ENCODE data around the gene RUNX1.
A peak's percentile ranks its signal among the peaks of the same experiment; 100 is the strongest.
"Not testable (repeated sequence)": the region's sequence is repeated elsewhere in the genome, so short reads cannot be mapped to it uniquely, and the experiment has no call there.

RUNX1 gene

DNA sequence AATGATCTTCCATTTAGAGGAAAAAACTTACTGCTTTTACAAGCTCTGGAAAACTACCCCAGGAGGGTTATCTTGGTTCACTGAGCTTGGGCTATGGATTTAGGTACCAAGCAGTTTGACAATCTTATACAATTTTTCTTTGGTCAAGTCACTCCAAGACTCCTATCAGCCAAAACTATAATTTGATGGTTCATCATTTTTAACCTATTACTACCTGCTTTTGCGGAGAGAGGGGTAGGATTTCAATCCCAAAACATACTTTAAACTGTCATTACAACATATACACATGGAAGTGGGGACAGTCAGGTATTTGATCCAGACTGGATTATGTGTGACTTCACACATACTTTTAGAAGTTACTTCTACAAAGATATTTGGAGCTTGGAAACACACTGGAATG is 71.8 kb downstream of the RUNX1 start:
- Mint-ChIP-seq H3K9me3 (no peaks in the 10 kb centered on the region), H3K27ac (no peak overlapping the region), H3K4me1 (ENCODE audit: low read depth) (peaks cover 53% of the 10 kb centered on the region), H3K4me3 (no peak overlapping the region), H3K27me3 (ENCODE audit: low read depth) (peaks cover 41% of the 10 kb centered on the region), H3K36me3 (ENCODE audit: low read depth) (peaks cover 50% of the 10 kb centered on the region)

- peak overlapping the region; percentile 58 for H3K27ac Mint-ChIP-seq
- peaks cover 57% of the 10 kb centered on the region for H3K36me3 Mint-ChIP-seq (ENCODE audit: low read depth)
- peaks cover 64% of the 10 kb centered on the region for H3K4me1 Mint-ChIP-seq (ENCODE audit: low read depth)
- no peaks in the 10 kb centered on the region for H3K9me3 Mint-ChIP-seq
- H3K27me3 Mint-ChIP-seq (ENCODE audit: low read depth) = peaks cover 42% of the 10 kb centered on the region
- peak overlapping the region; percentile 80 for H3K4me3 Mint-ChIP-seq
These were observed 74.7 kb downstream of the RUNX1 start for GRCh38 chr21:34974162-34974981.

- Mint-ChIP-seq H3K4me3 (peak overlapping the region; percentile 80), H3K27ac (peak overlapping the region; percentile 58), H3K36me3 (ENCODE audit: low read depth) (peaks cover 60% of the 10 kb centered on the region), H3K9me3 (no peaks in the 10 kb centered on the region), H3K4me1 (ENCODE audit: low read depth) (peaks cover 68% of the 10 kb centered on the region), H3K27me3 (ENCODE audit: low read depth) (peaks cover 39% of the 10 kb centered on the region)
These were observed 75.4 kb downstream of the RUNX1 start for GRCh38 chr21:34973685-34974084.

- H3K4me3 Mint-ChIP-seq = no peak overlapping the region
- H3K27me3 Mint-ChIP-seq (ENCODE audit: low read depth) = peaks cover 32% of the 10 kb centered on the region
- H3K36me3 Mint-ChIP-seq (ENCODE audit: low read depth) = peaks cover 57% of the 10 kb centered on the region
- peaks cover 83% of the 10 kb centered on the region for H3K4me1 Mint-ChIP-seq (ENCODE audit: low read depth)
- H3K27ac Mint-ChIP-seq = no peak overlapping the region
- no peaks in the 10 kb centered on the region for H3K9me3 Mint-ChIP-seq
These were observed 77.4 kb downstream of the RUNX1 start for GRCh38 chr21:34971656-34972055.

DNA sequence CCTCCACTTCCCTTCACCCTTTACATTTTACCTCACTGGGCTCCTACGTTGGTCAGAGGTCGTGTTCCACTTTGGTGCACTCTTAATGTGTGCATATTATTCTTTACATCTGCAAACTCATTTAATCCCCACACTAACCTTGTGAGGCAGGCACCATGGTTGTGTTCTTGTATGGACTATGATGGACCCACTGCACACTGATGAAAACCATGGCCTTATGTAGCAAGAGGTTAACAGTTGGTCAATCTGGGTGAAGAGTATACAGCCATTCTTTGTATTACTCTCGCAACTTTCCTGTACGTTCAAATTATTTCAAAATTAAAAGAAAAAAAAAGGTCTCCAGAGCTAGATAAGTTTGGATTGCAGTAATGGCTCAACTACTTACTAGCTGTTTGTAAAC is 78.5 kb downstream of the RUNX1 start:
- Mint-ChIP-seq H3K9me3 (no peaks in the 10 kb centered on the region), H3K4me3 (no peak overlapping the region), H3K4me1 (ENCODE audit: low read depth) (peaks cover 83% of the 10 kb centered on the region), H3K36me3 (ENCODE audit: low read depth) (peaks cover 53% of the 10 kb centered on the region), H3K27me3 (ENCODE audit: low read depth) (peaks cover 24% of the 10 kb centered on the region), H3K27ac (no peak overlapping the region)

- H3K4me3 Mint-ChIP-seq = no peak overlapping the region
- H3K27ac Mint-ChIP-seq = peak overlapping the region; percentile 6
- peaks cover 51% of the 10 kb centered on the region for H3K36me3 Mint-ChIP-seq (ENCODE audit: low read depth)
- peaks cover 80% of the 10 kb centered on the region for H3K4me1 Mint-ChIP-seq (ENCODE audit: low read depth)
- H3K9me3 Mint-ChIP-seq = no peaks in the 10 kb centered on the region
- peaks cover 20% of the 10 kb centered on the region for H3K27me3 Mint-ChIP-seq (ENCODE audit: low read depth)
These were observed 79.0 kb downstream of the RUNX1 start for GRCh38 chr21:34970167-34970500.

GRCh38 chr21:34969423-34970166 is 79.5 kb downstream of the RUNX1 start:
- peaks cover 20% of the 10 kb centered on the region for H3K27me3 Mint-ChIP-seq (ENCODE audit: low read depth)
- no peaks in the 10 kb centered on the region for H3K9me3 Mint-ChIP-seq
- peak overlapping the region; percentile 88 for H3K27ac Mint-ChIP-seq
- H3K4me1 Mint-ChIP-seq (ENCODE audit: low read depth) = peaks cover 78% of the 10 kb centered on the region
- H3K36me3 Mint-ChIP-seq (ENCODE audit: low read depth) = peaks cover 56% of the 10 kb centered on the region
- H3K4me3 Mint-ChIP-seq = peak overlapping the region; percentile 61

- peak overlapping the region; percentile 88 for H3K27ac Mint-ChIP-seq
- H3K27me3 Mint-ChIP-seq (ENCODE audit: low read depth) = peaks cover 15% of the 10 kb centered on the region
- H3K36me3 Mint-ChIP-seq (ENCODE audit: low read depth) = peaks cover 54% of the 10 kb centered on the region
- H3K4me3 Mint-ChIP-seq = peak overlapping the region; percentile 61
- no peaks in the 10 kb centered on the region for H3K9me3 Mint-ChIP-seq
- H3K4me1 Mint-ChIP-seq (ENCODE audit: low read depth) = peaks cover 74% of the 10 kb centered on the region
These were observed 80.4 kb downstream of the RUNX1 start for GRCh38 chr21:34968414-34969333.

DNA sequence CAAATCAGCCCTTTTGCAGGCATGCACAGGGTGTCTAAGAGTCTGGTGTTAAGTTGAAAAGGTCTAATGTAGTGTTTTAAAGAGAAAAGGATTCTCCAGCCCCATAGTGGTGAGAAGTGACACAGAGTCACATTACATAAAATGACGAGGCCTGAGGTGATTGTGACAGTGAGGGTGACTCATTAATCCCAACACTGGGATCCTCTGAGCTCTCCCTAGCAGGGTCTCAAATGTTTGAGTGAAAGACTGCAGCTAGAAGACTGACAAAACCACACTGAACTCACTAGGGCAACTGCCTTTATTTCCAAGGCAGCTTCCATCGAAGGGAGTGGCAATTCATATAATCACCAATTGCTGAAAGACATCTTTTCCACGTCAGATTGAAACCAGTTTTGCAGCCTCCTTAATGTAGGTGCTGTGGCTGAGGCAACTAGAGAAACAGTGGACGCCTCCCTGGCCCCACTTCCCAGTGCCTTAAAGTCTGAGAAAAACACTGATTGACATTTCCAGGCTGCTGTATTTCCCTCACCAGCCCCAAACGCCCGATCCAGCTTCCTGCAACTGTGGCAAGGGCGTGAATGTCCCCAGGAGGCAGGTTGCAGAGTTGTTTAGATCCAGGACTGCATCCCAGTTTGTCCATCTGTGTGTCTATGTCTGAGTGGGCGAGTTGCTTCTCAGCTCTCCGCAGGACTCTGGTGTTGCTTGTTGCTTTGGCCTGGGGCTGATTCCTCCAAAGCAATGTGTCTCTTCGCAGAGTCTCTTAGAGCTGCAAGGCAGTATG is 81.4 kb downstream of the RUNX1 start:
- peak overlapping the region; percentile 88 for H3K27ac Mint-ChIP-seq
- no peaks in the 10 kb centered on the region for H3K9me3 Mint-ChIP-seq
- peak overlapping the region; percentile 59 for H3K4me3 Mint-ChIP-seq
- H3K4me1 Mint-ChIP-seq (ENCODE audit: low read depth) = peaks cover 72% of the 10 kb centered on the region
- peaks cover 5% of the 10 kb centered on the region for H3K27me3 Mint-ChIP-seq (ENCODE audit: low read depth)
- H3K36me3 Mint-ChIP-seq (ENCODE audit: low read depth) = peaks cover 53% of the 10 kb centered on the region

- Mint-ChIP-seq H3K36me3 (ENCODE audit: low read depth) (peaks cover 54% of the 10 kb centered on the region), H3K27ac (peak overlapping the region; percentile 32), H3K4me1 (ENCODE audit: low read depth) (peaks cover 73% of the 10 kb centered on the region)
- H3K9me3 Mint-ChIP-seq; H3K27me3 Mint-ChIP-seq (ENCODE audit: low read depth); H3K4me3 Mint-ChIP-seq: not testable (repeated sequence)
These were observed 82.2 kb downstream of the RUNX1 start for GRCh38 chr21:34966881-34967280.

DNA sequence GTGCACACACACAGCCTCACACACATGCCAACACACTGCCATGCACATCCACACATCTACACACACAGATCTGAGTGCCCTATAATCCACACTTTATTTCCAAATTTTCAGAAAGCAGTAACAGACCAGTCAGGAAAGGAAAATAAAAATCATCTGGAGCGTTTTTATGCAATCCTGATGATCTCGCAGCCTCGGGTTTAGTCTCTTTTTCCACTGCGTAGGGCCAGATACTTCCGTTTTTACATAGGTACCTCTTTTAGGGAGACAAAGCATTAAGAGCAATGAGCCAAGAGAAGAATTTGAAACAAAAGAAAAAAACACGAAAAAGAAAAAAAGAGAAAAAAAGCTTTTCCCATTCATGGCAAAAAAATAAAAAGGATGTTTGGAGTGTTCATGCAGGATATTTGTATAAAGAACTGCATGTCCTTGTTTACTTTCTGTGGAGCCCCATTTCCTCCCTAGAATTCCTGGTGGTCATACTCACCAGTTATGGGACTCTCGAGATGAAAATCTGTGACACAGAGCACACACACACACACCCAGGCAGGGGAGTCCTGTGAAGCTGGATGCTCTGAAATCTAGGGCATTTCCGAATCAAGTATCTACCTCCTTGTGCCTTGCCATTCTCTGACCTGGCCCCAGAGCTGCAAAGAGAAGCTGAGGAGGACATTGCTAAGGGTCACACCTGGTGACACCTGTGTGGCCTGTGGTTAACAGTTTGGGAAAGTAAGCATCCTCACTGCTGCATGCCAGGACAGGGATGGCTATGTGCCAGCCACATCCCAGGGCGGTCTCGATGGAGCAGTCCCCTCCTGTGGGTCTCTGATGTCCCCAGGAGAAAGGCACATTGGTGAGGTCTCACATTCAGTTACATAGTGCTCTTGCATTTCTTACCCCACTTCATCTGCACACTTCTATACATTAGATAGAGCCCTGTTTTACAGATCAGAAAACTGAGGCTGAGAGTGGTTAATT is 83.6 kb downstream of the RUNX1 start:
- Mint-ChIP-seq H3K36me3 (ENCODE audit: low read depth) (peaks cover 51% of the 10 kb centered on the region), H3K27me3 (ENCODE audit: low read depth) (no peaks in the 10 kb centered on the region), H3K9me3 (no peaks in the 10 kb centered on the region), H3K4me1 (ENCODE audit: low read depth) (peaks cover 71% of the 10 kb centered on the region), H3K27ac (no peak overlapping the region), H3K4me3 (no peak overlapping the region)

DNA sequence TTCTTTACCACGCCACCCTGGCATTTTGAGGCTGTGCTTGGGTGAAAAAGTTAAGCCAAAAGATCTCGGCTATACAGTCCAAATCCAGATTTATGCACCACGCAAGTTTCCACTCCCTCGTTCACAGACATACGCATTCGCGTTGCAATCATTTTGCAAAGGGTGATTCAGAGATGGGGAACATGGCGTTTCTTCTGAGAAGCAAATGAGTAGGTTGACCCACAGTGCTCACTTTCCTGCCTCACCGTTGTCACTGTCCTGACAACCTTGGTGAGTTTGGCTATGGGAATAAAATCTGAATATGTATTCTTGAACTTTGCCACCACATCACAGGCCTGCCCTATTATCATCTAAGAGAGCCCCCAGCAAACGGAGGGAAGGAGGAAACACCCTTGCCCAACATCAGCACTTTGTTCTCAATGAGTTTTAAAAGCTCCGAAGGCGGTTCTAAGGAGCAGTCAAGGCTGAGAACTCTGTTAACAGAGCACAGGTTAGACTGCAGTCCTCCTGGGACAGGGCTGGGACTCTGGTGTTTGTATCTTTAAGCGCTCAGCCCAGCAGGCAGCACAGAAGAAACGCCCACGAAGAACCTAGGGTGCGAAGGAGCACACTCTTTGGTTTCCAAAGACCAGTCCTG is 86.4 kb downstream of the RUNX1 start:
- no peaks in the 10 kb centered on the region for H3K27me3 Mint-ChIP-seq (ENCODE audit: low read depth)
- H3K4me1 Mint-ChIP-seq (ENCODE audit: low read depth) = peaks cover 52% of the 10 kb centered on the region
- H3K4me3 Mint-ChIP-seq = peak overlapping the region; percentile 54
- no peaks in the 10 kb centered on the region for H3K9me3 Mint-ChIP-seq
- H3K36me3 Mint-ChIP-seq (ENCODE audit: low read depth) = peaks cover 49% of the 10 kb centered on the region
- peak overlapping the region; percentile 77 for H3K27ac Mint-ChIP-seq

Data from T-helper 1 cell treated with Interleukin-12 subunit alpha and Interleukin-12 subunit beta and Interleukin-4 antibody, amounts not matched to agents 30 μg/mL and 1 μg/mL, for 36 hours (primary cell).